ENCODE results near the gene TMEM176B. TPM values are rescaled to one million over a fixed set of nuclear protein-coding genes. Genes with fewer than 3 reads are reported as not detected.

Gene TMEM176B
- total RNA-seq, 4 donors from 2014 or later: 2.5 to 14.5 (median 4.9) TPM

DNA sequence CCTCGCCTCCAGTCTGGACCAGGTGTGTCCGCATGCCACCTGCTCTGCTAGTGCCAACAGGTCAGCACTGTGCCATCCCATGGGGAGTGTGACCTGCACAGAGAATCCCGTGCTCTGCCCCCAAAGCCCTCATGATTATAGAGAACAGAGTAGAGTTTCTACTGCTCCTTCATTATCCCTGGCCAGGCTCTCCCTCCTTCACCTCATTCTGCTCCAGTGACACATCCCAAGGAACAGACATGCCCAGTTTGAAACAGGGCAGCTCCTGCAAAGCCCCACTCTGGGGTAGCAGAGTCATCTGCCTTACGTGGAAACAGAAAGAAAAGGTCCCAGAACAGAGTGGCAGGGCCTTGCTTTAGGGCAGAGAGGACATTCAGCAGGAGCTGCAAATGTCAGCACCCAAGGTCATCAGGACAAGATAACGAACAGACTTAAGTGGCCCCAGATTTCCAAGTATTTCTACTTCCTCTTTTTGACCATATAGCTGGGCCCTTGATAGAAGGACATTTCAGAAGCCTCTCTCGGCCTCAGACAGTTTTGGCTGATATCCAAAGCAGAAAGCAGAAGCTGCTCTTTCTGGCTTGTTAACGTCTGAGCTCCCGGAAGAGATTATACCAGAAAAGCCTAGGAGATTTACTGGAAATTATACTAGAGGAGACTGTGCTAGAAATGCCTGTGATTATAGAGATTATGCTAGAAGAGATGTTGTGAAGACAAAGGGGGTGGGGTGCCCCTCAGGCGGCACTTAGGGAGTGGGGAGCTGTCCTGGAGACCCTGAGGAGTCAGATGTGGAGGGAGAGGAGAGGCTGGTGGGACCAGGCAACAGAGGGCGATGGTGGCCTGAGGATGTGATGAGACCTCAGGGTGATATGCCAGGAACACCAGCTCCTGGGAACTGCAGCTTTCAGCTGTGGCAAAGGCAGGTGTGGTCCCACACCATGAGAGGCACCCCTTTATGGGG is 12.6 kb downstream of the TMEM176B start:
- Histone ChIP-seq H3K4me3 (no peak overlapping the region), H3K36me3 (no peaks in the 10 kb centered on the region), H3K9me3 (no peaks in the 10 kb centered on the region), H3K4me1 (peaks cover 28% of the 10 kb centered on the region), H3K27ac (peak overlapping the region; percentile 12), H3K27me3 (no peaks in the 10 kb centered on the region)
- TF ChIP-seq POLR2A (IDR thresholded peaks at IDR 0.05): no peak
- no peak for TF ChIP-seq CTCF (IDR thresholded peaks at IDR 0.05)
- no peak for TF ChIP-seq POLR2AphosphoS5 (IDR thresholded peaks at IDR 0.05)
- no peak for TF ChIP-seq EP300 (IDR thresholded peaks at IDR 0.05)
- DNase-seq (ENCODE audit: low spot score in 2 of 2): no peak
- WGBS: 51% methylated on average over 10 of the region's 10 CpGs

- H3K27ac ChIP-seq: no peak overlapping the region
- no peak for DNase-seq (ENCODE audit: low spot score in 2 of 2)
- peaks cover 37% of the 10 kb centered on the region for H3K4me1 ChIP-seq
- no peaks in the 10 kb centered on the region for H3K36me3 ChIP-seq
- TF ChIP-seq POLR2AphosphoS5 (IDR thresholded peaks at IDR 0.05) (no peak), CTCF (IDR thresholded peaks at IDR 0.05) (no peak), EP300 (IDR thresholded peaks at IDR 0.05) (no peak), POLR2A (IDR thresholded peaks at IDR 0.05) (no peak)
- 68% methylated on average over 4 of the region's 4 CpGs for WGBS
- H3K4me3 ChIP-seq: no peak overlapping the region
- no peaks in the 10 kb centered on the region for H3K27me3 ChIP-seq
- no peaks in the 10 kb centered on the region for H3K9me3 ChIP-seq
Observed at GRCh38 chr7:150784954-150785353, 15.2 kb downstream of the TMEM176B start.

DNA sequence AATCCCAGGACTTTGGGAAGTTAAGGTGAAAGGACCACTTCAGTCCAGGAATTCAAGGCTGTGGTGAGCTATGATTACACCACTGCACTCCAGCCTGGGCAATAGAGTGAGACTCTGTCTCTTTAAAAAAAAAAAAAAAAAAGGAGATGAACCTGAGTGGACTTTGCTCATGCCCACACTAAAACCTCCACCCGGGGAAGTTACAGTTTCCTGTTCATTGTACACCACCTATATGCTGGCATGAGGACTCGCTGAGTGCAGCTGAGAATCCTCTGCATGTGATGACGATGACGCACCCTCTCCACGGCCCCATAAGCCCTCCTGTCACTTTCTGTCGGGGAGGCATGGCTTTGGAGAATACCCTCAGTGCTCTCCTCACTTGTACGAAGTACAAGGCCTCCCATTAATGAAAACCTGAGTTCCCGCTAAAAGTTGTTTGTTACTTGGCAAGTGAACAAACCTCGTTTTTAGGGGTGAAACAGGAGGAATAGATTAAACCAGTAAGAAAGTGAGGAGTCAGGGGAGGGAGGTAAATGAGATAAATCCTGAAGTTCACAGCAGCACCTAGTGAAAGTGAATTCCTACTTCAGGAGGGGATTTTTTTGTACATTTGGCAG is 15.9 kb downstream of the TMEM176B start:
- no peak for TF ChIP-seq EP300 (IDR thresholded peaks at IDR 0.05)
- TF ChIP-seq POLR2AphosphoS5 (IDR thresholded peaks at IDR 0.05): no peak
- TF ChIP-seq POLR2A (IDR thresholded peaks at IDR 0.05): no peak
- no peak for TF ChIP-seq CTCF (IDR thresholded peaks at IDR 0.05)
- no peak overlapping the region for H3K4me3 ChIP-seq
- DNase-seq (ENCODE audit: low spot score in 2 of 2): no peak
- H3K36me3 ChIP-seq: no peaks in the 10 kb centered on the region
- no peaks in the 10 kb centered on the region for H3K9me3 ChIP-seq
- H3K27me3 ChIP-seq: no peaks in the 10 kb centered on the region
- peaks cover 38% of the 10 kb centered on the region for H3K4me1 ChIP-seq
- no peak overlapping the region for H3K27ac ChIP-seq
- 54% methylated on average over 9 of the region's 9 CpGs for WGBS

GRCh38 chr7:150781961-150782360 is 18.2 kb downstream of the TMEM176B start:
- Histone ChIP-seq H3K27ac (peak overlapping the region; percentile 2), H3K36me3 (no peaks in the 10 kb centered on the region), H3K27me3 (peaks cover 5% of the 10 kb centered on the region), H3K4me3 (no peak overlapping the region), H3K9me3 (no peaks in the 10 kb centered on the region), H3K4me1 (peaks cover 24% of the 10 kb centered on the region)
- 100% methylated on average over 2 of the region's 2 CpGs for WGBS
- DNase-seq (ENCODE audit: low spot score in 2 of 2): no peak
- no peak for TF ChIP-seq POLR2A (IDR thresholded peaks at IDR 0.05)
- no peak for TF ChIP-seq CTCF (IDR thresholded peaks at IDR 0.05)
- TF ChIP-seq POLR2AphosphoS5 (IDR thresholded peaks at IDR 0.05): no peak
- TF ChIP-seq EP300 (IDR thresholded peaks at IDR 0.05): no peak

DNA sequence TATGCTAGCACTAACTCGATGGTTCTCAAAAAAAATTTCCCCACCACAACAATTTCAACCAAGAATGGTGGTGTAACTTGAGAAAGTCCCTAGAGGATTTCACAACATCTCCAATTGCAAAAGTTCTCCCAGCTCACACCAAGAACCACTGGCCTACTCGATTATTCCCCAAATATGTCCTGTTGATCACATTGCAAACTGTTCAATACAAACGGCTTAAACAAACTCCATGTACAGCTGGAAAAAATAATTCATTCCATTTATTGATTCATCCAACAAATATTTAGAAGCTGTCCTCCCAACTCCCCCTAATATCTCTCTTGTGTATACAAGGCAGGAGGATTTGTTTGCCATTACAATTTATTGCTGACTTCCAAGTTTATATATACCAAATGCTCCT is 19.1 kb downstream of the TMEM176B start:
- DNase-seq (ENCODE audit: low spot score in 2 of 2): no peak
- Histone ChIP-seq H3K4me1 (peaks cover 24% of the 10 kb centered on the region), H3K27me3 (peaks cover 5% of the 10 kb centered on the region), H3K9me3 (no peaks in the 10 kb centered on the region), H3K4me3 (no peak overlapping the region), H3K27ac (no peak overlapping the region), H3K36me3 (no peaks in the 10 kb centered on the region)
- 30% methylated on average over 3 of the region's 3 CpGs for WGBS
- TF ChIP-seq POLR2AphosphoS5 (IDR thresholded peaks at IDR 0.05) (peak in 1 of 3 donors; percentile 38), CTCF (IDR thresholded peaks at IDR 0.05) (no peak)

Data from suprapubic skin (tissue), 4 donors.